ENCODE data around the gene NAT9. TPM values are rescaled to one million over a fixed set of nuclear protein-coding genes. Genes with fewer than 3 reads are reported as not detected.
A peak's percentile ranks its signal among the peaks of the same experiment; 100 is the strongest.

NAT9 gene
- total and polyA plus RNA-seq, 5 donors from 2014 or later = 16.2 to 35.4 (median 18.7) TPM

DNA sequence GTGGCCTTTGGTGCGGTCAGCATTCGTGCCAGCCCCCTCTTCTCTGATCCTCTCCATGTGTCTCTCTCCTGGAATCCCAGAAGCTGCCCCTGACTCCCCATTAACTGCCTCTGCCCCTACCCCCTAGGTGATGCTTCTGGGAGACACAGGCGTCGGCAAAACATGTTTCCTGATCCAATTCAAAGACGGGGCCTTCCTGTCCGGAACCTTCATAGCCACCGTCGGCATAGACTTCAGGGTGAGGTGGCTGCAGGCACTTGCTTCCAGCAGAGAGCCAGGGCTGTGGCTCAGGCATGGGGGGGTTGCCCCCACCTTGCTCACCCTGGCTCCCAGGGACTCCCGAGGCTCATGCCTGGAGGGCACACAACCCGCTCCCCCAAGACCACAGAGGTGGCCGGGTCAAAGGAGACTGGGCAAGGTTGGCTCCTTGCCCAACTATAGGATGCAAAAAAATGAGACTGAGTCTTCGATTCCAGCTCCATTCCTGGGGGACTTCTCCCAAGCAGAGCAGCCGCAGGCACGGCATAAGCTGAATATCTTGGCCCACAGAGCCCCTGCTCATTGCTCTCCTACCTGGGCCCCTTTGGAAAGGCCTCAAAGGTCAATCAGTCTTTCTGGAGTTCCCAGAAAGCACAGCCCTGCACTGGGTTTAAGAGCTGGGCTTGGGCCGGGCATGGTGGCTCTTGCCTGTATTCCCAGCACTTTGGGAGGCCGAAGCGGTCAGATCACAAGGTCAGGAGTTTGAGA, 35.3 kb downstream of the NAT9 start:
- H3K27ac ChIP-seq (ENCODE audit: insufficient read depth, low read length, poor library complexity, severe bottlenecking) = peak overlapping the region; percentile 73

DNA sequence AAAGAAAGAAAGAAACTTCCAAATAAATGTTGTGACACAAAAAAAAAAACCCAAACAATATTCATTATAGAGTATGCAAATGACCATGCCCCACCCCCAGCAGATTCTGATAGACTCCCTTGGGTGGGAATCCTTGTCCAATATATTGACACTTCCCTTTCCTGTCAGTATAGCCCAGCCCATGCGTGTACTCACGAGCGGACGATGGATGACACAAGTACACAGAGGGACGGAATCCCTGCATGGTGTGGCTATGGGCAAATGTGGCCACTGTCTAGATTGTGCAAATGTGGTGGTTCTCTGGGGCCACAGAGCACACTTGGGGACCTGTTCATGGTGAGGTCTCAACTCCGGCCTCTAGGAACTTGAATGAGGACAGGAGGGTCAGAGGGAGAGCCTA, 36.0 kb downstream of the NAT9 start:
- Mint-ChIP-seq H3K9me3 (peaks cover 0 to 1% (median 0%) of the 10 kb centered on the region in 7 donors), H3K27ac (peak overlapping the region; percentile 90 to 98 (median 96)), H3K27me3 (no peaks in the 10 kb centered on the region), H3K36me3 (peaks cover 7% of the 10 kb centered on the region), H3K4me3 (peak overlapping the region; percentile 61 to 95 (median 71)), H3K4me1 (peaks cover 19 to 88% (median 54%) of the 10 kb centered on the region in 4 donors)
- Histone ChIP-seq H3K27ac (ENCODE audit: insufficient read depth, low read length, poor library complexity, severe bottlenecking) (peak overlapping the region; percentile 73), H3K4me1 (ENCODE audit: control insufficient read depth, insufficient read depth, low read length, poor library complexity, severe bottlenecking) (peaks cover 89% of the 10 kb centered on the region), H3K27me3 (ENCODE audit: control insufficient read depth, insufficient read depth, low read length) (no peaks in the 10 kb centered on the region), H3K36me3 (ENCODE audit: control insufficient read depth, insufficient read depth, low read length) (no peaks in the 10 kb centered on the region), H3K9me3 (ENCODE audit: control insufficient read depth in 2 of 2, low read length in 2 of 2) (no peaks in the 10 kb centered on the region), H3K4me3 (ENCODE audit: low read depth, low read length) (peak overlapping the region; percentile 9)
- DNase-seq = no peak
- ATAC-seq (ENCODE audit: low read depth in 2 of 2) = no peak

More for the DNA sequence above, 35.3 kb downstream of the NAT9 start:
- ATAC-seq (ENCODE audit: low read depth in 2 of 2) (no peak), DNase-seq (no peak)
- Histone ChIP-seq H3K4me3 (ENCODE audit: low read depth, low read length) (no peak overlapping the region), H3K36me3 (ENCODE audit: control insufficient read depth, insufficient read depth, low read length) (no peaks in the 10 kb centered on the region), H3K9me3 (ENCODE audit: control insufficient read depth in 2 of 2, low read length in 2 of 2) (no peaks in the 10 kb centered on the region), H3K4me1 (ENCODE audit: control insufficient read depth, insufficient read depth, low read length, poor library complexity, severe bottlenecking) (peaks cover 95% of the 10 kb centered on the region), H3K27me3 (ENCODE audit: control insufficient read depth, insufficient read depth, low read length) (no peaks in the 10 kb centered on the region)
- Mint-ChIP-seq H3K9me3 (peaks cover 0 to 1% (median 0%) of the 10 kb centered on the region in 7 donors), H3K4me1 (peaks cover 19 to 87% (median 53%) of the 10 kb centered on the region in 4 donors), H3K27ac (peak overlapping the region; percentile 90 to 98 (median 96)), H3K4me3 (peak overlapping the region; percentile 61 to 95 (median 84)), H3K36me3 (peaks cover 7% of the 10 kb centered on the region), H3K27me3 (no peaks in the 10 kb centered on the region)

DNA sequence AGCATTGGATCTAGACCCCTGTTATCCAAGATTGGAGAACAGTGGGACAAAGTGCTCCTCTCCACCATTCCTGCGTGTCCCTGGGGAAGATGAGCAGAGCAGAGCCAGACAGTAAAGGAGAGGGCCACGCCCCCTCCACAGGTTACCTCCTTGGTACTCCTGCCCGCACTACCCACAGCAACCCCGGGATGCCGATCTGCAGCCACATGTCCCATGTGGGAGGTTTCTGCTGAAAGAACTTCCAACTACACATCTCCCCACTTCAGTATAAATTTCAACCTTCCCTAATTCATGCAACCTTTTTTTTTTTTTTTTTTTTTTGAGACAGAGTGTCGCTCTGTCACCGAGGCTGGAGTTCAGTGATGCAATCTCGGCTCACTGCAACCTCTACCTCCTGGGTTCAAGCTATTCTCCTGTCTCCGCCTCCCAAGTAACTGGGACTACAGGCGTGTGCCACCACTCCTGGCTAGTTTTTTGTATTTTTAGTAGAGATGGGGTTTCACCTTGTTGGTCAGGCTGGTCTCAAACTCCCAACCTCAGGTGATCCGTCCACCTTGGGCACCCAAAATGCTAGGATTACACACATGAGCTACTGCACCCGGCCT, 36.8 kb downstream of the NAT9 start:
- H3K36me3 ChIP-seq (ENCODE audit: control insufficient read depth, insufficient read depth, low read length) = no peaks in the 10 kb centered on the region
- peak overlapping the region; percentile 90 for H3K4me3 ChIP-seq (ENCODE audit: low read depth, low read length)
- peak overlapping the region; percentile 78 for H3K27ac ChIP-seq (ENCODE audit: insufficient read depth, low read length, poor library complexity, severe bottlenecking)
- Mint-ChIP-seq H3K9me3 (peaks cover 0 to 2% (median 0%) of the 10 kb centered on the region in 7 donors), H3K27me3 (no peaks in the 10 kb centered on the region), H3K4me1 (peaks cover 19 to 87% (median 51%) of the 10 kb centered on the region in 4 donors), H3K4me3 (peak overlapping the region; percentile 94 to 98 (median 96)), H3K36me3 (peaks cover 7% of the 10 kb centered on the region), H3K27ac (peak overlapping the region; percentile 90 to 99 (median 96))
- DNase-seq (no peak), ATAC-seq (ENCODE audit: low read depth in 2 of 2) (no peak)
- H3K4me1 ChIP-seq (ENCODE audit: control insufficient read depth, insufficient read depth, low read length, poor library complexity, severe bottlenecking) = peaks cover 81% of the 10 kb centered on the region
- no peaks in the 10 kb centered on the region for H3K9me3 ChIP-seq (ENCODE audit: control insufficient read depth in 2 of 2, low read length in 2 of 2)
- H3K27me3 ChIP-seq (ENCODE audit: control insufficient read depth, insufficient read depth, low read length) = no peaks in the 10 kb centered on the region

DNA sequence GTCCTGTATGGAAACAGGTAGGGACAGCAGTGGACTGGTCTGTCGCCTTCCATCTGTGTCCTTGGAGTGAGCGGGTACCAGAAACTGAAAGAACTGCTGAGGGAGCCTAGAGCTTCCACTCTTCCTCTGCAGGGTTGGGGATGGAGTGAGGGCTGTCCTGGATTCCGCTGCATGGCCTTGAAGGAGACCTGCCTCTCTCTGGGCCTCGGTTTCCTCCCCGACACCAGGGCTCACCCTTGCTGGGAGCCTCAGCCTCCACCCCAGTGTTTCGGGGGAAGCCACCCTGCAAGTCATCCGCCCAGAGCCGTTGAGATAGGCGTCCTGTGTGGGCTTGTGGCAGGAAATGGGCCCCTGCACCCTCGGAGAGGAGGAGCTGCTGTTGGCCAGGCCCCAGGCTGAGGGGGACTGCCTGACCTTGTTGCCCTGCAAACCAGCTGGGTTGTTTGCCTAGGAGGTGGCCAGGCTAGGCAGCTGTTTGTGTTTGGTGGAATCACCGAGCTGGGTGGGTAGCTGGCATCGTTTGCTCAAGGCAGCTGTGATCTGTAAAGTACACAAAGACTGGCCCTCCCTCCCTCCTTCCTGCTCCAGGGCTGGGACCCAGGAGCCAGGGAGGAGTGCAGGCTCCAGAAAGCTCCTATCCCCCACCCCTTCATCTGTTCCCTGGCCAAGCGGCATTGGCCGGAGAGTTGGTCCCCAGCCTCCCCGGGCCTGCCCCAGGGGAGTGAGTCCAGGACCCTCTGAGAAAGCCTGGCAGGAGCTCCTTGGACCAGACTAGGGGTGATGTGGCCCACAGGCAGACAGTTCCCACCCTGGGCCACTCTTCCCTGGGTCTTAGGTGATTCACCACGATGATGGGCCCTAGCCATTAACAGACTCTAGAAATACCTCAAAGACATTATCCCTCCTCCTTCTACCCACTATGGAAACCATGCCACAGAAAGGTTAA, 37.8 kb downstream of the NAT9 start:
- peaks cover 7% of the 10 kb centered on the region for H3K36me3 Mint-ChIP-seq
- peak overlapping the region; percentile 90 to 99 (median 96) for H3K27ac Mint-ChIP-seq
- H3K4me3 ChIP-seq (ENCODE audit: low read depth, low read length) = peak overlapping the region; percentile 90
- H3K9me3 ChIP-seq (ENCODE audit: control insufficient read depth in 2 of 2, low read length in 2 of 2) = no peaks in the 10 kb centered on the region
- peaks cover 71% of the 10 kb centered on the region for H3K4me1 ChIP-seq (ENCODE audit: control insufficient read depth, insufficient read depth, low read length, poor library complexity, severe bottlenecking)
- H3K4me1 Mint-ChIP-seq = peaks cover 15 to 77% (median 46%) of the 10 kb centered on the region in 4 donors
- no peaks in the 10 kb centered on the region for H3K36me3 ChIP-seq (ENCODE audit: control insufficient read depth, insufficient read depth, low read length)
- peaks cover 0 to 2% (median 0%) of the 10 kb centered on the region in 7 donors for H3K9me3 Mint-ChIP-seq
- ATAC-seq (ENCODE audit: low read depth in 2 of 2) (peak; percentile 79 to 82), DNase-seq (peak; percentile 53 to 95 (median 79))
- H3K27ac ChIP-seq (ENCODE audit: insufficient read depth, low read length, poor library complexity, severe bottlenecking) = peak overlapping the region; percentile 78
- H3K4me3 Mint-ChIP-seq = peak overlapping the region; percentile 94 to 98 (median 96)
- no peaks in the 10 kb centered on the region for H3K27me3 ChIP-seq (ENCODE audit: control insufficient read depth, insufficient read depth, low read length)
- no peaks in the 10 kb centered on the region for H3K27me3 Mint-ChIP-seq

DNA sequence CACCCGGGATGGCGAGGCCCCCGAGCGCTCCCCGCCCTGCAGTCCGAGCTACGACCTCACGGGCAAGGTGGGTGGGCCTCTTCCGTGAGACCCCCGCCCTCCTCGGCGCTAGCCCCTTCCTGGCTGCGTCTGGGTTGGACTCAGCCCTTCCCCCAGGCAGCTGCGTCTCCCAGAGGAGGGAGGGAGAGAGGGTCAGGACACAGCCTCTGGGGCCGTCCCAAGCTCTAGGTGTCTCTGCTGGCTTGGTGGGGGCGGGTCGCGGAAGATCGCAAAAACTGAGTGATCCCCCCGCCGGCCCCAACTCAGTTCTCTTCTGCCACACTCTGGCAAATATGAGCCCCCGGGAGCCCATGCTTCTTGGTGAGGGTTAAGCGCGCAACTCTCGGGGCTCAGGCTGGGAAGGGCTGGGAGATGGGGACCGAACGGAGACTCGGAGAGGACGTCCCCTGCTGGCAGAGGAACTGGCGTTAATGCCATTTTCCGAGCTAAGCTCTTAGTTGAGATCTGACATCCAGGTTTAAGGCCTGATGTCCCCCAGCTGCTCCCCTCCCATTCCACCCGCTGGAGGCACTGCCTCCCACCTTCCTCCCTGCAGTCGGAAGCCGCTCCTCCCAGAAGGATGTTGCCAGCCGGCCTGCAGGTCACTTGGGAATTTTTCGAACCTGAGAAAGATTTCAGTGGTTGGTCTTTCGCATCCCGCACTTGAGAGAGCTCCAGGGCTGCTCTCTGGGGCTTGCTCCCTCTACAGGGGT, 38.7 kb downstream of the NAT9 start:
- H3K4me3 ChIP-seq (ENCODE audit: low read depth, low read length) = peak overlapping the region; percentile 90
- Mint-ChIP-seq H3K27me3 (no peaks in the 10 kb centered on the region), H3K9me3 (peaks cover 0 to 2% (median 0%) of the 10 kb centered on the region in 7 donors), H3K36me3 (peaks cover 7% of the 10 kb centered on the region), H3K4me1 (peaks cover 15 to 69% (median 40%) of the 10 kb centered on the region in 4 donors), H3K27ac (peak overlapping the region; percentile 90 to 99 (median 96)), H3K4me3 (peak overlapping the region; percentile 94 to 98 (median 96))
- H3K9me3 ChIP-seq (ENCODE audit: control insufficient read depth in 2 of 2, low read length in 2 of 2) = no peaks in the 10 kb centered on the region
- DNase-seq = peak; percentile 41 to 69 (median 48)
- peaks cover 62% of the 10 kb centered on the region for H3K4me1 ChIP-seq (ENCODE audit: control insufficient read depth, insufficient read depth, low read length, poor library complexity, severe bottlenecking)
- no peaks in the 10 kb centered on the region for H3K27me3 ChIP-seq (ENCODE audit: control insufficient read depth, insufficient read depth, low read length)
- peak in 1 of 2 donors; percentile 12 for ATAC-seq (ENCODE audit: low read depth in 2 of 2)
- no peaks in the 10 kb centered on the region for H3K36me3 ChIP-seq (ENCODE audit: control insufficient read depth, insufficient read depth, low read length)
- peak overlapping the region; percentile 78 for H3K27ac ChIP-seq (ENCODE audit: insufficient read depth, low read length, poor library complexity, severe bottlenecking)

DNA sequence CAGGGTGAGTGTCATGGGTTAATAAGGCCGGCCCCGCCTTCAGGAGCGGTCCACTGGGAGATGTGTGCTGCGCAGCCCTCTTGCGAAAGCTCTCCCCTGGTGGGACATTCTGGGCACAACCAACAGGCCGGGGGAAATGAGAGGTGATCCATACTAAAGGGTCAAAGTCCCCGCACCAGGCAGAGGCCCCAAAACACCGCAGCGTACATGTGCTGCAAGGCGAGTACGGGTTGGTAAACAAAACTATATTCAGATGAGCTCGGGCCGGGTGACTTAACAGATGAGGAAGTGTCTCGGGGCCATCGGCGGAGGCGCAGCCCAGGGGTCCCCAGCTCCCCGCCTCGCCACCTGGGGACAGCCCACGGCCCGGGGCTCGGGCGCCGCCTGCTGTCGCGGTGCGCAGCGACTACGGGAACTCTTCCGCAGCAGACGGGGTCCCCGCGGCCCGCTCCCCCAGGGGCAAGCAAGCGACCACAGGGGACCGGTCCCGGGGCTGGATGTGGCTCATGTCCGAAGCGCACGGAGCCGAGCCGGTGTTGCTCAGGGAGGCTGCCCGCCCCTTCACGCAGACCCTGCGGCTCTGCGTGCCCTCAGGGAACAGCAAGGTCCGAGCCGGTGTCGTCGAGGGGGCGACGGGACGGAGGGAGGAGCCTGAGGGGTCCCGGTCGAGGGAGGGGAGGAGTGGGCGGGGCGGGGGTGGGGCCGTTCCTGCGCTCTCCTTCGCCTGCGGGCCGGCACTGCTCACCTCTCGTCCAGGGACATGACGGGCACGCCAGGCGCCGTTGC, 39.4 kb downstream of the NAT9 start, which contains the start of gene RAB37:
TSS of gene RAB37 (plus strand) at position 744 of the 786 bp plus-strand sequence. CDS start at position 761, 17 bp downstream.
- peak within 1 kb of the TSS; percentile 90 to 99 (median 96) for H3K27ac Mint-ChIP-seq
- peak; percentile 46 to 73 (median 52) for DNase-seq
- Histone ChIP-seq H3K4me1 (ENCODE audit: control insufficient read depth, insufficient read depth, low read length, poor library complexity, severe bottlenecking) (peaks cover 55% of the 10 kb centered on the region), H3K9me3 (ENCODE audit: control insufficient read depth in 2 of 2, low read length in 2 of 2) (no peaks in the 10 kb centered on the region), H3K27ac (ENCODE audit: insufficient read depth, low read length, poor library complexity, severe bottlenecking) (peak within 1 kb of the TSS; percentile 78), H3K4me3 (ENCODE audit: low read depth, low read length) (peak within 1 kb of the TSS; percentile 90), H3K27me3 (ENCODE audit: control insufficient read depth, insufficient read depth, low read length) (no peaks in the 10 kb centered on the region), H3K36me3 (ENCODE audit: control insufficient read depth, insufficient read depth, low read length) (no peaks in the 10 kb centered on the region)
- ATAC-seq (ENCODE audit: low read depth in 2 of 2) = peak; percentile 38 to 43
- H3K27me3 Mint-ChIP-seq = no peaks in the 10 kb centered on the region
- H3K9me3 Mint-ChIP-seq = peaks cover 0 to 2% (median 0%) of the 10 kb centered on the region in 7 donors
- peaks cover 7% of the 10 kb centered on the region for H3K36me3 Mint-ChIP-seq
- H3K4me3 Mint-ChIP-seq = peak within 1 kb of the TSS; percentile 94 to 98 (median 96)
- peaks cover 8 to 61% (median 33%) of the 10 kb centered on the region in 4 donors for H3K4me1 Mint-ChIP-seq
